HepG2 (cell line): ENCODE measurements around the gene GNG13. TPM values are rescaled to one million over a fixed set of nuclear protein-coding genes. Genes with fewer than 3 reads are reported as not detected.
A peak's percentile ranks its signal among the peaks of the same experiment; 100 is the strongest.

Experiments used
- ATAC-seq: fragments of 200-7000 bp; cut with Tn5 transposase; 3 replicates; pipeline ENCODE4 v1.9.1; 2020; ENCODE audit warnings: mild to moderate bottlenecking, moderate library complexity
- BruUV-seq: library from RNA; stranded (reverse); fragments of 400-500 nt; replicated peaks from 2 replicates; lab custom pipeline; 2021; lab: Mats Ljungman, UMichigan
- CTCF ChIA-PET: fragments of 300-600 bp; formaldehyde crosslinking; extraction: SDS; loops from one replicate; lab custom pipeline; 2021; ENCODE audit warnings: low total read pairs, inconsistent platforms, low intra/inter-chr PET ratio; lab: Yijun Ruan, JAX
- POLR2A ChIA-PET: fragments of 350-600 bp; sonication (Branson Sonifier 250); formaldehyde crosslinking; loops from one replicate; lab custom pipeline; 2020; ENCODE audit warnings: antibody characterized with exemption, inconsistent platforms; lab: Yijun Ruan, JAX
- DNase-seq: peaks from one replicate; pipeline ENCODE4 v3.0.0-alpha.2; 2015; ENCODE audit warnings: low spot score
- FAIRE-seq: peaks from 3 replicates; lab custom pipeline; 2011; peaks lifted over from hg19 to GRCh38; lab: Jason Lieb, UNC
- H2AFZ ChIP-seq: one replicate; pipeline ENCODE4 v1.6.1; 2011; ENCODE audit warnings: low read length, inconsistent platforms
- H3K27ac ChIP-seq: fragments of 300-600 bp; 3 replicates; pipeline ENCODE4 v1.8.0; 2011; ENCODE audit warnings: mixed run types, mild to moderate bottlenecking, mixed read lengths, low read length, inconsistent platforms; ENCODE audit not compliant: insufficient read depth; ENCODE audit errors: extremely low read length
- H3K27me3 ChIP-seq, 2 experiments: fragments of 200-600 bp in 1 of 2; 2 replicates in 1 of 2; 3 replicates in 1 of 2; pipeline versions ENCODE4 v1.6.0 to v1.8.0; 2011; ENCODE audit warnings: low read length in 2 of 2, mild to moderate bottlenecking in 2 of 2, moderate library complexity in 2 of 2, inconsistent platforms in 1 of 2; ENCODE audit not compliant: insufficient read depth in 2 of 2, control insufficient read depth in 1 of 2
- H3K36me3 ChIP-seq, 2 experiments: fragments of 200-600 bp in 1 of 2; replicated peaks in 1 of 2; 2 replicates in 1 of 2; 3 replicates in 1 of 2; pipeline versions ENCODE4 v1.5.1 to v1.8.0; 2011; ENCODE audit warnings: low read length in 2 of 2, inconsistent platforms in 1 of 2; ENCODE audit not compliant: insufficient read depth in 2 of 2, control insufficient read depth in 1 of 2
- H3K4me1 ChIP-seq: 2 replicates; pipeline ENCODE4 v1.5.1; 2012; ENCODE audit warnings: low read length, inconsistent platforms; ENCODE audit not compliant: insufficient read depth
- H3K4me2 ChIP-seq: 2 replicates; pipeline ENCODE4 v1.6.0; 2011; ENCODE audit warnings: low read depth, low read length, inconsistent platforms
- H3K4me3 ChIP-seq, 3 experiments: fragments of 200-600 bp in 1 of 3; sonication (generic), shearing (Covaris generic) in 1 of 3; replicated peaks in 1 of 3; 2 replicates each; pipeline ENCODE4 v1.5.1; 2011 to 2016; ENCODE audit warnings: low read length in 3 of 3, inconsistent platforms in 2 of 3, low read depth in 2 of 3, mild to moderate bottlenecking in 2 of 3, control low read depth in 1 of 3, mixed read lengths in 1 of 3; ENCODE audit not compliant: insufficient read depth in 1 of 3
- H3K79me2 ChIP-seq: one replicate; pipeline ENCODE4 v1.6.1; 2011; ENCODE audit warnings: low read length, inconsistent platforms; ENCODE audit not compliant: insufficient read depth
- H3K9ac ChIP-seq: 2 replicates; pipeline ENCODE4 v1.6.0; 2011; ENCODE audit warnings: mild to moderate bottlenecking, low read depth, low read length, inconsistent platforms; ENCODE audit not compliant: insufficient read depth
- H3K9me3 ChIP-seq: 2 replicates; pipeline ENCODE4 v1.5.1; 2012; ENCODE audit warnings: mild to moderate bottlenecking, low read length
- H4K20me1 ChIP-seq: 2 replicates; pipeline ENCODE4 v1.6.0; 2011; ENCODE audit warnings: inconsistent platforms, mild to moderate bottlenecking, low read length, moderate library complexity; ENCODE audit not compliant: insufficient read depth
- JDP2 ChIP-seq: sonication (generic); formaldehyde crosslinking; IDR thresholded peaks from 2 replicates; pipeline ENCODE4 v1.8.1; 2022; ENCODE audit warnings: missing genetic modification reagents, borderline replicate concordance
- PHF5A ChIP-seq: IDR thresholded peaks from one replicate; pipeline ENCODE4 v1.6.1; 2018; ENCODE audit warnings: low read depth, missing genetic modification reagents; ENCODE audit not compliant: unreplicated experiment
- WGBS: methylation state at CpG from one replicate; pipeline ENCODE4 v1.1.6; 2017; ENCODE audit warnings: low lambda C conversion rate; 5-methylcytosine and 5-hydroxymethylcytosine counted together
- in situ Hi-C: cut with HindIII; loops from 2 replicates; pipeline ENCODE4 v1.10.0; 2017; ENCODE audit warnings: low pct_unique_long_range_greater_than_20kb; ENCODE audit not compliant: extremely low pct_ligation_motif_present
- intact Hi-C: fragments of 100-400 bp; cut with micrococcal nuclease; formaldehyde crosslinking; loops from one replicate; pipeline ENCODE4 v1.10.0; 2022; ENCODE audit not compliant: unreplicated experiment
- polyA plus RNA-seq, 8 experiments: library from polyadenylated mRNA; depleted of rRNA in 3 of 8; stranded (reverse) in 7 of 8; unstranded in 1 of 8; fragments of >200 nt; fragmentation: Illumina TruSeq in 4 of 8; extraction: Trizol in 4 of 8; gene quantifications; 2 replicates each; pipeline versions ENCODE4 v1.2.1 to v1.2.3, GENCODE V29; 2011 to 2016; ENCODE audit warnings: low read depth in 4 of 8, missing spikeins in 1 of 8, mixed read lengths in 1 of 8; ENCODE audit not compliant: insufficient read depth in 1 of 8
- total RNA-seq, 5 experiments: library from RNA; depleted of rRNA; stranded (reverse); fragments of >200 nt; fragmentation: Illumina TruSeq; extraction: Trizol; gene quantifications; 2 replicates each; pipeline ENCODE4 v1.2.3, GENCODE V29; 2016; ENCODE audit warnings: low read depth in 1 of 5
- TF ChIP-seq, protein P1 (sequence below): fragments of 450-650 bp; IDR thresholded peaks from 2 replicates; pipeline ENCODE4 v1.6.1; 2016

The GNG13 gene
- total and polyA plus RNA-seq, 2 of the 13 experiments (the other 11 are each of a cell fraction or from before 2014, with no cell fraction given) = not detected

DNA sequence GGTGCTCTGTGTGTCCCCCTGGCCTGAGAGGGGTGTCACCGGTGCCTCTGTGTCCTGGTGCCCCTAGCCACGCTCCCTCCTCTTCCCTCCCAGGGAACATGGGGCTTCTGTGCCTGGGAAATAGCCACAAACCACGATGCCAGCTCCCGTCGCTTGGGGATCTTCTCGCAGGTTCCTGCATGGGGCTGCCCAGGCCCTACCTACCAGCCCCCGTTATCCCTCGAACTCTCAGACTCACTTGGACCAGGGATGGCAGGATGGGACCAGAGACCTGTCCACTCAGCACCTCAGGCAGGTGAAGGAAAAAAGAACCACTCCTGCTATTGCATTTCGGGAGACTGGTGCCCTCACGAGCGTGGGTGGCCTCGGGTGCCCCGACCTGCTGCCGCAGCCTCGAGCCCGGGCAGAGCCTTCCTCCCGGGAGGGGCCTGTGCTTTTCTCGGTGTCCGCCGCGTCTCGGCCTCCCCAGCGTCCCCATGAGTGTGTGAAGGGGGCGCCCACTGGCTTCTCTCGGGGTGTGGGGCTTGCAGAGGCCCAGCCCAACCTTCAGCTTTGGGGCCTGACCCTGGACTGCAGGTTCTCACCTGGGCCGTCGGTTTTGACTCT lies 41.0 kb upstream of the GNG13 start (continued):
- TF ChIP-seq, protein P1, sequence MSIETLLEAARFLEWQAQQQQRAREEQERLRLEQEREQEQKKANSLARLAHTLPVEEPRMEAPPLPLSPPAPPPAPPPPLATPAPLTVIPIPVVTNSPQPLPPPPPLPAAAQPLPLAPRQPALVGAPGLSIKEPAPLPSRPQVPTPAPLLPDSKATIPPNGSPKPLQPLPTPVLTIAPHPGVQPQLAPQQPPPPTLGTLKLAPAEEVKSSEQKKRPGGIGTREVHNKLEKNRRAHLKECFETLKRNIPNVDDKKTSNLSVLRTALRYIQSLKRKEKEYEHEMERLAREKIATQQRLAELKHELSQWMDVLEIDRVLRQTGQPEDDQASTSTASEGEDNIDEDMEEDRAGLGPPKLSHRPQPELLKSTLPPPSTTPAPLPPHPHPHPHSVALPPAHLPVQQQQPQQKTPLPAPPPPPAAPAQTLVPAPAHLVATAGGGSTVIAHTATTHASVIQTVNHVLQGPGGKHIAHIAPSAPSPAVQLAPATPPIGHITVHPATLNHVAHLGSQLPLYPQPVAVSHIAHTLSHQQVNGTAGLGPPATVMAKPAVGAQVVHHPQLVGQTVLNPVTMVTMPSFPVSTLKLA = no peak
- TF ChIP-seq PHF5A = no peak
- TF ChIP-seq, all 625 proteins: peak for 0

GRCh38 chr16:840561-841454 lies 40.3 kb upstream of the GNG13 start:
- Histone ChIP-seq H2AFZ (no peak overlapping the region), H3K36me3 (no peaks in the 10 kb centered on the region), H3K27ac (no peak overlapping the region), H3K9ac (no peak overlapping the region), H3K79me2 (no peaks in the 10 kb centered on the region), H3K27me3 (peaks cover 12 to 60% of the 10 kb centered on the region in 2 experiments), H3K9me3 (peaks cover 13% of the 10 kb centered on the region), H3K4me3 (no peak overlapping the region), H4K20me1 (no peaks in the 10 kb centered on the region), H3K4me1 (no peaks in the 10 kb centered on the region), H3K4me2 (no peak overlapping the region)
- in situ Hi-C loops = no loop called here
- no peak for TF ChIP-seq JDP2
- CTCF ChIA-PET = no interaction called here
- ATAC-seq = 0 out of 3 replicates have a peak, but pooled peaks have one; percentile 15
- intact Hi-C loops = no loop called here
- no peak for DNase-seq
- no TSS peak for BruUV-seq
- 27% methylated on average over 11 of the region's 34 CpGs for WGBS
- FAIRE-seq = no peak
- POLR2A ChIA-PET = no interaction called here
